Activated CD4-positive, CD25-positive, alpha-beta regulatory T cell treated with anti-CD3 and anti-CD28 coated beads, Interleukin-2, amount 50 U/mL, for 16 hours (primary cell): ENCODE results near the gene FSD1.
"Not testable (repeated sequence)": the region's sequence is repeated elsewhere in the genome, so short reads cannot be mapped to it uniquely, and the experiment has no call there.

Experiments used
- DNase-seq: peaks from one replicate; pipeline ENCODE4 v3.0.0-alpha.2; 2020; ENCODE audit warnings: low read depth, low spot score

Gene FSD1

GRCh38 chr19:4345342-4346019 lies 41.1 kb downstream of the FSD1 start:
- DNase-seq: no peak

GRCh38 chr19:4346020-4346383 lies 41.6 kb downstream of the FSD1 start:
- no peak for DNase-seq

DNA sequence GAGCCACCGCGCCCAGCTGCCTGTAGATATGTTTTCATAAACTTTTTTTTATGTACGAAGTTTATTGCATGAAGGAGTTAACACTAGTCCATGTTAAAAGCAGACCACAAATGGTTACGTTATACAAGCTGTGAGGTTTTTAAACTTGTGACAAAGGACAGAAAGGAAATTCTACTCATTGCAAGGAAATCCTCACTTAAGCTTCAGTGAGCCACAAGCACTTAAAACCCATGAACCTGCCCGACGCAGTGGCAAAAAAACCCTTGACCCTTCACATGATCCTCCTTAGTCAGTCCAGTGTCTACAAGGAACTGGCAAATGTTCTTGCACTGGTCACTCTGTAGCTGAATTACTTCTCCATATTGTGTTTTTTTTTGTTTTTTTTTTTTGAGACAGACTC lies 43.1 kb downstream of the FSD1 start:
- DNase-seq: no peak

- not testable (repeated sequence) for DNase-seq
These were observed 44.8 kb downstream of the FSD1 start for GRCh38 chr19:4349225-4349624.

- DNase-seq: no peak
These were observed 45.7 kb downstream of the FSD1 start for GRCh38 chr19:4350111-4350510.

DNA sequence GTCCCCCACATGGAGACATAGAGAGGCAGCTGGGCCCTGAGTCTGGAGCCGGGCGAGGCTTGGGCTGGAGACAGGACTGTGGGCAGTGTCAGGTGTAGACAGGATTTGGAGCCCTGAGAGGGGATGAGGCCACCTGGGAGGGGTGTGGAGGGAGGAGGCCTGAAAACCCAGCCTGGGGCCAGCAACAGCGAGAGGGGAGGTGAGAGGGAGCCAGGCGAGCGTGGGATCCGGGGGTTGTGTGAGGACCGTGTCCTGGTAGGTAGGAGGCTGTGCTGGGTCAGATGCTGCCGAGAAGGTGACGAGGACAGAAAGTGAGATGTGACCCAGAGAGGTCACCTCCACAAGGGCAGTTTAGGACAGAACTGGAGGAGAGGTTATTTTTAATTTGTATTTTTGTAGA lies 46.3 kb downstream of the FSD1 start:
- DNase-seq: no peak

DNA sequence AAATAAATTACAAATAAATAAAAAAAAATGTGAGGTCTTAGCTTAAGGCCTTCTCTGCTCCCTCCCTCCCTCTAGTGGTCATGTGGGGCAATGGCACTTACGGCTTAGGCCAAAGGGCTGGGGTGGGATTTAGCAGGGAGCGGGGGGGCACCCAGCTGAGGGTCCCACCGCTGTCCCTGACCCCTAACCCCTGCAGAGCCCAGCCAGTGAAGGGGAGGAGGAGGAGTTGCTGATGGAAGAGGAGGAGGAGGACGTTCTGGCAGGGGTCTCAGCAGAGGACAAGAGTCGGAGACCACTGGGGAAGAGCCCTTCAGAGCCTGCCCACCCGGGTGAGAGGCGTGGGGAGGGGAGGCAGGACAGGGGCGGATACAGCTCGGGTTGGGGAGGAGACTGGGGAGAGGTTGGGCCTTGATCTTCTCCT lies 48.3 kb downstream of the FSD1 start:
- DNase-seq: no peak

- DNase-seq: no peak
These were observed 49.9 kb downstream of the FSD1 start for GRCh38 chr19:4354282-4354681.

- DNase-seq: no peak
These were observed 50.5 kb downstream of the FSD1 start for GRCh38 chr19:4354897-4355296.

DNA sequence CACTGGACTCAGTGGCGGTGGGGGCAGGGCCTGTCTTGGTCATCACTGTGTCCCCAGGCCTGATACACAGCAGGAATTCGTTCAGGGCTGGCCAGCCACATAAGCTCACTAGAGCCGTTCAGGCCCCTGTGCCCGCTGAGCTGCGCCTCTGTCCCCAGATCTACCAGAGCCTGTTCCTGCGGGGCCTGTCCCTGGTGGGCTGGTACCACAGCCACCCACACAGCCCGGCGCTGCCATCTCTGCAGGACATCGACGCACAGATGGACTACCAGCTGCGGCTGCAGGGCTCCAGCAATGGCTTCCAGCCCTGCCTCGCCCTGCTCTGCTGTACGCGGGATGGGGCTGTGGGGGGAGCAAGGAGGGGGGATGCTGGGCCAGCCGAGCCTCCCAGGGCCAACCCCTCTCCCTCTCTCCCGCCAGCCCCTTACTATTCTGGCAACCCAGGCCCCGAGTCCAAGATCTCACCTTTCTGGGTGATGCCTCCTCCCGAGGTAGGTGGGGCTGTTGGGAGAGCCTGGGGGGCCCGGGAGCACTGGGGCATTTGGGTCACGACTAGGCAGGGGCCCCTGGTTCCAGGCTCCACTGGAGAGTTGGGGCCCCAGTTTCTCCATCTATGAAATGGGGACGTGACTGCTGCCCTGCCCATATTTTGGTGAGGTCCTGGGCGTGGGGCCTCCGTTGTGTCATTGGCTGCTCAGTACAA lies 52.8 kb downstream of the FSD1 start:
- no peak for DNase-seq

DNA sequence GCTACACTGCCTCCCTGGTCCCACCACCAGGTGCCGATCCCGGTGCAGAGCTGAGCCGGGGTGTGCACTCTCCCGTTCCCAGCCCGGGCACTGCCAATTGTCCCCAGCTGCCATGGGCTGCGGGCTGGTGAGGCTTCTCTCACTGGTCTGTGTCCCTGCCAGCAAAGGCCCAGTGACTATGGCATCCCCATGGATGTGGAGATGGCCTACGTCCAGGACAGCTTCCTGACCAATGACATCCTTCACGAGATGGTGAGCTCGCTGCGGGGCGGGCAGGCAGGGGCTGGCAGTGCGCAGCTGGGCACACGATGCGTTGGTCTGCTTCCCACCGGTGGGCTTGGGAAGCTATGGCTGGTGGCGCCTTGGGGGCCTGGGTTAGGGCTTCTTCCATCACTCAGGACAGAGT lies 53.5 kb downstream of the FSD1 start:
- no peak for DNase-seq

DNA sequence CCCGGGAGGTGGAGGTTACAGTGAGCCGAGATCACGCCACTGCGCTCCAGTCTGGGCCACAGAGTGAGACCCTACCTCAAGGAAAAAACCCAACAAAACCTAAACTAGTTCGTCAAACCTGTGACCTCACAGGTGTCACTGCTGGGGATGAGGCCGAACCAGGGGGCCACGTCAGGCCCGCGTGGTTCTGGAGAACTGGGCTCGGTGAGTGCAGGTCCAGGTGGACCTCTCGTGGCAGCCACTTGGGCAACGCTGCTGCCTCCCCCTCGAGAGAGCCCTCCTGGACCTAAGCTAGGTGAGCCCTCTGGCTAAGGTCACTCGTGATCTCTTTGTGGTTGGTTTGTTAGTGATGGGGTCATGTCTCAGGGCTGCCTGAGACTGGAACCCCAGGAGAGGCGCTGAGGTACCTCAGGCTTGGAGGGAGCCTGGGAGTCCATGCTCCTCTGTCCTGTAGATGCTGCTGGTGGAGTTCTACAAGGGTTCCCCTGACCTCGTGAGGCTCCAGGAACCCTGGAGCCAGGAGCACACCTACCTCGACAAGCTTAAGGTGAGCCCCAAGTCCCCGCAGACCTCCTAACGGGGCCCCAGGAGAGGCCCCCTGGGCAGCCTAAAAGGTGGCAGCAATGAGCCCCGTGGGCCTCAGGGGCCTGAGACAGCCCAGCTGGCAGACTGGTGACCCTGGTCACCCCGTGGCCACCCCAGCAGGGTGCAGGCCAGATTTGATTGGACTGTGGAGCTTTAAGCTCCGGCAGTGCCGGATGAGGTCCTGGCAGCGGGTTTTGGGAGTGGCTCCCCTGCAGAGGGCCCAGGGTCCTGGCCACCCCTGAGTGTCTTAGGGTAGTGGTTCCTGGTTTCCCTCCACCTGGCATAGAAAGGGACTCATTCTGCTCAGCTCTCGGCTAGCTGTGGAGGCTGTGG lies 54.6 kb downstream of the FSD1 start:
- DNase-seq: no peak

- no peak for DNase-seq
These were observed 55.2 kb downstream of the FSD1 start for GRCh38 chr19:4359627-4360000.

- no peak for DNase-seq
These were observed 55.7 kb downstream of the FSD1 start for GRCh38 chr19:4360081-4360569.

DNA sequence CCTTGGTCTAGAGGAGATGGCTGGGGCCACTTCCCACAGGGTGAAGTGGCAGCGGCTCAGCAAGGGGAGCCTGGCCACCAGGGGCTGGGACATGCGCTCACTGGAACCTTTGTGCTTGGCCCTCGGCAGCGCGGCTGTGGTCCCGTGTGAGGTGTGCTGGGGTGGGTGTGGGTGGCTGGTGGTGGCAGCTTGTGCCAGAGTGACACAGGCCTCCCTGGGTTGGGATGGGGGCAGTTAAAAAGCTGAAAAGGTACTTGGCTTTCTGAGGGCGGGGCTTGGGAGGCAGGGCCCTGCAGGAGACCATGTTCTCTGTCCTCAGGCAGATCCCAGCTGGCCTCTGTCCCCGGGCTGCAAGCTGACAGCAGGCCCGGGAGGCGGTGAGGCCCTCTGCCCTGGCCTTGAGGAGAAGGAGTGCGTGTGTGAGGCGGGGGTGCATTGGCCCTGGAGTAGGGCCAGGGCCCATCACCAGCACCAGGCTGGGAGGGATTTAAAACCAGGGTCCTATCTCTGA lies 56.3 kb downstream of the FSD1 start:
- no peak for DNase-seq

- no peak for DNase-seq
These were observed 57.0 kb downstream of the FSD1 start for GRCh38 chr19:4361152-4362046.

GRCh38 chr19:4362101-4362828 lies 57.9 kb downstream of the FSD1 start:
- no peak for DNase-seq

- no peak for DNase-seq
These were observed 58.6 kb downstream of the FSD1 start for GRCh38 chr19:4362831-4363545.

GRCh38 chr19:4363571-4364304 lies 59.3 kb downstream of the FSD1 start:
- no peak for DNase-seq
